IMR-90 (cell line): ENCODE data around the gene MEF2C.

Experiments
- BHLHE40 ChIP-seq: fragments of 150-350 bp; IDR thresholded peaks from 2 replicates; pipeline ENCODE4 v1.6.1; 2016; ENCODE audit warnings: mild to moderate bottlenecking, low read depth, low read length
- CEBPB ChIP-seq: IDR thresholded peaks from 2 replicates; pipeline ENCODE4 v1.6.1; 2012; ENCODE audit warnings: low read depth, low read length, improper control_type of control experiment
- CHD1 ChIP-seq: IDR thresholded peaks from 2 replicates; pipeline ENCODE4 v1.6.1; 2012; ENCODE audit warnings: low read depth, low read length, improper control_type of control experiment
- MAFK ChIP-seq: IDR thresholded peaks from 2 replicates; pipeline ENCODE4 v1.6.1; 2012; ENCODE audit warnings: low read depth, low read length, improper control_type of control experiment
- MAZ ChIP-seq: IDR thresholded peaks from 2 replicates; pipeline ENCODE4 v1.6.1; 2012; ENCODE audit warnings: low read depth, mild to moderate bottlenecking, low read length, improper control_type of control experiment, moderate library complexity, borderline replicate concordance
- MXI1 ChIP-seq: IDR thresholded peaks from 2 replicates; pipeline ENCODE4 v1.6.1; 2012; ENCODE audit warnings: low read depth, mild to moderate bottlenecking, low read length, moderate library complexity, borderline replicate concordance
- POLR2A ChIP-seq: IDR thresholded peaks from 2 replicates; pipeline ENCODE4 v1.6.1; 2012; ENCODE audit warnings: mild to moderate bottlenecking, low read depth, low read length
- RAD21 ChIP-seq: IDR thresholded peaks from 2 replicates; pipeline ENCODE4 v1.6.1; 2012; ENCODE audit warnings: low read length, improper control_type of control experiment
- RFX5 ChIP-seq: IDR thresholded peaks from 2 replicates; pipeline ENCODE4 v1.8.0; 2012; ENCODE audit warnings: low read depth, mild to moderate bottlenecking, low read length, moderate library complexity
- SMC3 ChIP-seq: fragments of 150-350 bp; IDR thresholded peaks from 2 replicates; pipeline ENCODE4 v1.6.1; 2016; ENCODE audit warnings: low read depth, mild to moderate bottlenecking, antibody characterized with exemption, low read length, moderate library complexity
- TF ChIP-seq, protein P1 (sequence below): conservative IDR thresholded peaks from 2 replicates; pipeline ENCODE4 v1.5.1; 2012; ENCODE audit warnings: mild to moderate bottlenecking, low read depth, low read length, improper control_type of control experiment
- TF ChIP-seq, protein P2 (sequence below): fragments of 150-350 bp; IDR thresholded peaks from 2 replicates; pipeline ENCODE4 v1.6.1; 2017; ENCODE audit warnings: mild to moderate bottlenecking, antibody characterized with exemption, low read length, low read depth
- TF ChIP-seq, protein P3 (sequence below): fragments of 150-350 bp; IDR thresholded peaks from 2 replicates; pipeline ENCODE4 v1.6.1; 2016; ENCODE audit warnings: low read depth, mild to moderate bottlenecking, low read length, moderate library complexity, borderline replicate concordance

DNA sequence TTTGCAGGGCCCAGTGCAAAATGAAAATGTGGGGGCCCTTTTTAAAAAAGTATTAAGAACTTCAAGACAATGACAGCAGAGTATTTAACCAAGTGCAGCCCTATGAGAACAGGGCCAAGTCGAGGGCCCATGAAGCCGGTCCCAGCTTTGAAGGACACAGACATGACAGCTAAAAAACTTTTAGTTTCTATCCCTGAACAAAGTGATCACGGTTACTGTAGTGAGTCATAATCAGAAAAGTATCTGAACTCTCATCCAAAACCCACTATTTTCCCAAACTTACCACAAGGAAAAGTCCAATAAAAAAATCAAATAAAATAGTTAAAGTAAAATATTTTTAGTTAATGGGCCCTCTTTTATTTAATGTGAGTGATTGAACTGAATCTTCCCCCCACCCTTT lies 126.0 kb downstream of the MEF2C start:
- TF ChIP-seq, protein P1, sequence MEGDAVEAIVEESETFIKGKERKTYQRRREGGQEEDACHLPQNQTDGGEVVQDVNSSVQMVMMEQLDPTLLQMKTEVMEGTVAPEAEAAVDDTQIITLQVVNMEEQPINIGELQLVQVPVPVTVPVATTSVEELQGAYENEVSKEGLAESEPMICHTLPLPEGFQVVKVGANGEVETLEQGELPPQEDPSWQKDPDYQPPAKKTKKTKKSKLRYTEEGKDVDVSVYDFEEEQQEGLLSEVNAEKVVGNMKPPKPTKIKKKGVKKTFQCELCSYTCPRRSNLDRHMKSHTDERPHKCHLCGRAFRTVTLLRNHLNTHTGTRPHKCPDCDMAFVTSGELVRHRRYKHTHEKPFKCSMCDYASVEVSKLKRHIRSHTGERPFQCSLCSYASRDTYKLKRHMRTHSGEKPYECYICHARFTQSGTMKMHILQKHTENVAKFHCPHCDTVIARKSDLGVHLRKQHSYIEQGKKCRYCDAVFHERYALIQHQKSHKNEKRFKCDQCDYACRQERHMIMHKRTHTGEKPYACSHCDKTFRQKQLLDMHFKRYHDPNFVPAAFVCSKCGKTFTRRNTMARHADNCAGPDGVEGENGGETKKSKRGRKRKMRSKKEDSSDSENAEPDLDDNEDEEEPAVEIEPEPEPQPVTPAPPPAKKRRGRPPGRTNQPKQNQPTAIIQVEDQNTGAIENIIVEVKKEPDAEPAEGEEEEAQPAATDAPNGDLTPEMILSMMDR, result no peak
- TF ChIP-seq MXI1 (no peak), POLR2A (no peak), SMC3 (no peak), BHLHE40 (no peak), MAFK (no peak), RFX5 (no peak), MAZ (no peak), RAD21 (no peak), CHD1 (no peak), CEBPB (no peak)
- TF ChIP-seq, protein P2, sequence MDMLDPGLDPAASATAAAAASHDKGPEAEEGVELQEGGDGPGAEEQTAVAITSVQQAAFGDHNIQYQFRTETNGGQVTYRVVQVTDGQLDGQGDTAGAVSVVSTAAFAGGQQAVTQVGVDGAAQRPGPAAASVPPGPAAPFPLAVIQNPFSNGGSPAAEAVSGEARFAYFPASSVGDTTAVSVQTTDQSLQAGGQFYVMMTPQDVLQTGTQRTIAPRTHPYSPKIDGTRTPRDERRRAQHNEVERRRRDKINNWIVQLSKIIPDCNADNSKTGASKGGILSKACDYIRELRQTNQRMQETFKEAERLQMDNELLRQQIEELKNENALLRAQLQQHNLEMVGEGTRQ, result no peak
- TF ChIP-seq, protein P3, sequence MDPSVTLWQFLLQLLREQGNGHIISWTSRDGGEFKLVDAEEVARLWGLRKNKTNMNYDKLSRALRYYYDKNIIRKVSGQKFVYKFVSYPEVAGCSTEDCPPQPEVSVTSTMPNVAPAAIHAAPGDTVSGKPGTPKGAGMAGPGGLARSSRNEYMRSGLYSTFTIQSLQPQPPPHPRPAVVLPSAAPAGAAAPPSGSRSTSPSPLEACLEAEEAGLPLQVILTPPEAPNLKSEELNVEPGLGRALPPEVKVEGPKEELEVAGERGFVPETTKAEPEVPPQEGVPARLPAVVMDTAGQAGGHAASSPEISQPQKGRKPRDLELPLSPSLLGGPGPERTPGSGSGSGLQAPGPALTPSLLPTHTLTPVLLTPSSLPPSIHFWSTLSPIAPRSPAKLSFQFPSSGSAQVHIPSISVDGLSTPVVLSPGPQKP, result no peak
